ENCODE results near the gene FLT3. TPM values are rescaled to one million over a fixed set of nuclear protein-coding genes. Genes with fewer than 3 reads are reported as not detected.
"Not testable (repeated sequence)": the region's sequence is repeated elsewhere in the genome, so short reads cannot be mapped to it uniquely, and the experiment has no call there.

Gene FLT3
- polyA plus RNA-seq, 3 donors, result 2.1 to 5.3 (median 3.7) TPM

DNA sequence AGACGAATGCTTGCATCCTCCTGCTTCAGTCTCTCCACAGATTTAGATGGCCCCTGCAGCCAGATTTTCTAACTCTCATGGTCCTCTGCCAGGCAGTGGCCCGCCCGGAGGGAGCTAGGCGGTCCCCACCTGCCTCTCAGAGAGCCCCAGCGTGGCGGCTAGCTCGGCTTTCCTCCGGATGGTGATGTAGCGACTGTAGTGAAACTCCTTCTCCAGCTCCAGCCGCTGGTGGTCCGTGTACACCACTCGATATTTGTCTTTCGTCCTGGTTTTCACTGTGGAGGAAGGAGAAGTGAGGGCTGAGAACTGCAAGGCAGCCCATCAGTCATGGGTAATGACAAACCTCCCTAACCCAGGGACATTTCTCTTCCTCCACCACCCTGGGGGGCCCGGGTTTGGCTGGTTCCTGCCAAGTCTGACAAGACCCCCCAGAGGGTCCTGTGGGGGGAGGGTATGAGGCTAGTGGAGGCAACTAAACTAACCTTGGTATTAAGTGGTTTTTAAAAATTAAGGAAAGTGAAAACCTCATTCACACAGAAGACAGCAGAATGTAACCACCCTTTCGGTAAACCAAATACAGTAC lies 135.5 kb downstream of the FLT3 start:
- intact Hi-C loops (cut with micrococcal nuclease), result no loop called here
- no peak for DNase-seq
- Histone ChIP-seq H3K4me1 (ENCODE audit: control insufficient read depth in 1 of 2, insufficient read depth in 2 of 2, low read length in 2 of 2) (peaks cover 16 to 30% of the 10 kb centered on the region in 2 donors), H3K4me3 (replicated peaks in 1 of 3; ENCODE audit: low read depth in 2 of 3, low read length in 3 of 3) (no peak overlapping the region), H3K36me3 (replicated peaks in 1 of 2; ENCODE audit: control insufficient read depth in 1 of 2, insufficient read depth in 2 of 2, low read length in 2 of 2) (no peaks in the 10 kb centered on the region), H2AFZ (ENCODE audit: insufficient read depth, low read depth, low read length, poor library complexity, severe bottlenecking) (no peak overlapping the region), H3K9ac (ENCODE audit: insufficient read depth, low read length, poor library complexity, severe bottlenecking) (no peak overlapping the region), H3K4me2 (replicated peaks; ENCODE audit: extremely low read depth, low read length, poor library complexity, severe bottlenecking) (no peak overlapping the region), H4K20me1 (ENCODE audit: insufficient read depth, low read length) (no peaks in the 10 kb centered on the region), H3K27me3 (ENCODE audit: control insufficient read depth in 2 of 2, insufficient read depth in 2 of 2, low read length in 2 of 2) (peaks cover 77 to 97% of the 10 kb centered on the region in 2 donors), H3K9me3 (replicated peaks in 1 of 2; ENCODE audit: control insufficient read depth in 1 of 2, insufficient read depth in 1 of 2, low read length in 2 of 2) (peaks cover 0 to 40% of the 10 kb centered on the region in 2 donors), H3K27ac (ENCODE audit: low read depth in 1 of 2, low read length in 2 of 2) (no peak overlapping the region), H3K79me2 (ENCODE audit: insufficient read depth, low read length) (no peaks in the 10 kb centered on the region)
- WGBS (ENCODE audit: insufficient coverage), result 60% methylated on average over 1 of the region's 15 CpGs
- Mint-ChIP-seq H3K9me3 (peaks cover 0 to 27% (median 9%) of the 10 kb centered on the region in 7 donors), H3K27ac (no peak overlapping the region), H3K4me3 (peak overlapping the region in 1 of 2 donors; percentile 69), H3K36me3 (peaks cover 3 to 5% of the 10 kb centered on the region in 2 donors), H3K4me1 (peaks cover 36% of the 10 kb centered on the region), H3K27me3 (ENCODE audit: low read depth in 3 of 3) (peaks cover 96 to 100% (median 96%) of the 10 kb centered on the region in 3 donors)
- TF ChIP-seq, protein P1, sequence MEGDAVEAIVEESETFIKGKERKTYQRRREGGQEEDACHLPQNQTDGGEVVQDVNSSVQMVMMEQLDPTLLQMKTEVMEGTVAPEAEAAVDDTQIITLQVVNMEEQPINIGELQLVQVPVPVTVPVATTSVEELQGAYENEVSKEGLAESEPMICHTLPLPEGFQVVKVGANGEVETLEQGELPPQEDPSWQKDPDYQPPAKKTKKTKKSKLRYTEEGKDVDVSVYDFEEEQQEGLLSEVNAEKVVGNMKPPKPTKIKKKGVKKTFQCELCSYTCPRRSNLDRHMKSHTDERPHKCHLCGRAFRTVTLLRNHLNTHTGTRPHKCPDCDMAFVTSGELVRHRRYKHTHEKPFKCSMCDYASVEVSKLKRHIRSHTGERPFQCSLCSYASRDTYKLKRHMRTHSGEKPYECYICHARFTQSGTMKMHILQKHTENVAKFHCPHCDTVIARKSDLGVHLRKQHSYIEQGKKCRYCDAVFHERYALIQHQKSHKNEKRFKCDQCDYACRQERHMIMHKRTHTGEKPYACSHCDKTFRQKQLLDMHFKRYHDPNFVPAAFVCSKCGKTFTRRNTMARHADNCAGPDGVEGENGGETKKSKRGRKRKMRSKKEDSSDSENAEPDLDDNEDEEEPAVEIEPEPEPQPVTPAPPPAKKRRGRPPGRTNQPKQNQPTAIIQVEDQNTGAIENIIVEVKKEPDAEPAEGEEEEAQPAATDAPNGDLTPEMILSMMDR (IDR thresholded peaks at IDR 0.05), result no peak

DNA sequence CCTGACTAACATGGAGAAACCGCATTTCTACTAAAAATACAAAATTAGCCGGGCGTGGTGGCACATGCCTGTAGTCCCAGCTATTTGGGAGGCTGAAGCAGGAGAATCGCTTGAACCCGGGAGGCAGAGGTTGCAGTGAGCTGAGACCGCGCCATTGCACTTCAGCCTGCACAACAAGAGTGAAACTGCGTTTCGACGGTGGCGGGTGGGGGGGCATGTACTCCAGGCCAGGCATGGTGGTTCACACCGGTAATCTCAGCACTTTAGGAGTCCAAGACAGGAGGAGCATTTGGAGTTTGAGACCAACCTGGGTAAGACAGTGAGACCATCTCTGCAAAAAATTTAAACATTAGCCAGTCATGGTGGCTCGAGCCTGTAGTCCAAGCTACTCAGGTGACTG lies 136.2 kb downstream of the FLT3 start:
- H4K20me1 ChIP-seq (ENCODE audit: insufficient read depth, low read length); H3K27ac Mint-ChIP-seq; H3K27ac ChIP-seq (ENCODE audit: low read depth in 1 of 2, low read length in 2 of 2); intact Hi-C loops (cut with micrococcal nuclease); H3K36me3 Mint-ChIP-seq; H3K4me3 ChIP-seq (replicated peaks in 1 of 3; ENCODE audit: low read depth in 2 of 3, low read length in 3 of 3); H3K36me3 ChIP-seq (replicated peaks in 1 of 2; ENCODE audit: control insufficient read depth in 1 of 2, insufficient read depth in 2 of 2, low read length in 2 of 2); H3K79me2 ChIP-seq (ENCODE audit: insufficient read depth, low read length); H3K9ac ChIP-seq (ENCODE audit: insufficient read depth, low read length, poor library complexity, severe bottlenecking); H3K4me2 ChIP-seq (replicated peaks; ENCODE audit: extremely low read depth, low read length, poor library complexity, severe bottlenecking); H2AFZ ChIP-seq (ENCODE audit: insufficient read depth, low read depth, low read length, poor library complexity, severe bottlenecking); DNase-seq: not testable (repeated sequence)
- WGBS (ENCODE audit: insufficient coverage), result 76% methylated on average over 13 of the region's 13 CpGs
- Mint-ChIP-seq H3K4me3 (peak overlapping the region in 1 of 2 donors; percentile 59), H3K27me3 (ENCODE audit: low read depth in 3 of 3) (peaks cover 96 to 100% (median 96%) of the 10 kb centered on the region in 3 donors), H3K9me3 (peaks cover 0 to 30% (median 9%) of the 10 kb centered on the region in 7 donors), H3K4me1 (peaks cover 35% of the 10 kb centered on the region)
- peaks cover 77 to 97% of the 10 kb centered on the region in 2 donors for H3K27me3 ChIP-seq (ENCODE audit: control insufficient read depth in 2 of 2, insufficient read depth in 2 of 2, low read length in 2 of 2)
- H3K4me1 ChIP-seq (ENCODE audit: control insufficient read depth in 1 of 2, insufficient read depth in 2 of 2, low read length in 2 of 2), result peaks cover 17 to 31% of the 10 kb centered on the region in 2 donors
- H3K9me3 ChIP-seq (replicated peaks in 1 of 2; ENCODE audit: control insufficient read depth in 1 of 2, insufficient read depth in 1 of 2, low read length in 2 of 2), result peaks cover 0 to 46% of the 10 kb centered on the region in 2 donors
